A673 (cell line): ENCODE data around the gene AMDHD2. TPM values are rescaled to one million over a fixed set of nuclear protein-coding genes. Genes with fewer than 3 reads are reported as not detected.
A peak's percentile ranks its signal among the peaks of the same experiment; 100 is the strongest.

Experiments
- BruUV-seq: library from RNA; stranded (reverse); fragments of 400-500 nt; replicated peaks from 2 replicates; lab custom pipeline; 2021; lab: Mats Ljungman, UMichigan
- CTCF ChIA-PET: fragments of 300-600 bp; sonication (Branson Sonifier 250); formaldehyde crosslinking; loops from one replicate; lab custom pipeline; 2022; ENCODE audit warnings: antibody characterized with exemption; lab: Charles Lee
- POLR2A ChIA-PET: fragments of 300-600 bp; sonication (Branson Sonifier 250); formaldehyde crosslinking; loops from one replicate; lab custom pipeline; 2022; ENCODE audit warnings: antibody characterized with exemption; ENCODE audit not compliant: low non-redundant PET; lab: Charles Lee
- DNase-seq: peaks from one replicate; pipeline ENCODE4 v3.0.0-alpha.2; 2015; ENCODE audit warnings: low spot score
- H3K27ac ChIP-seq: fragments of 200-600 bp; sonication (generic); 2 replicates; pipeline ENCODE4 v1.5.1; 2016; ENCODE audit warnings: mixed run types, low read depth, mild to moderate bottlenecking, mixed read lengths, antibody characterized with exemption, low read length; ENCODE audit not compliant: poor library complexity, severe bottlenecking
- H3K27me3 ChIP-seq: fragments of 200-600 bp; sonication (generic); replicated peaks from 2 replicates; pipeline ENCODE4 v1.6.1; 2017; ENCODE audit warnings: mixed run types, low read depth, mild to moderate bottlenecking, mixed read lengths, antibody characterized with exemption, low read length; ENCODE audit not compliant: insufficient read depth, poor library complexity
- H3K36me3 ChIP-seq: fragments of 200-600 bp; sonication (generic); 2 replicates; pipeline ENCODE4 v1.6.1; 2016; ENCODE audit warnings: mixed run types, mild to moderate bottlenecking, mixed read lengths, antibody characterized with exemption, low read length; ENCODE audit not compliant: insufficient read depth, poor library complexity, severe bottlenecking
- H3K4me1 ChIP-seq: fragments of 200-600 bp; sonication (generic); 2 replicates; pipeline ENCODE4 v1.6.1; 2017; ENCODE audit warnings: mixed run types, mild to moderate bottlenecking, mixed read lengths, antibody characterized with exemption, low read length; ENCODE audit not compliant: insufficient read depth, poor library complexity, severe bottlenecking
- H3K4me3 ChIP-seq: fragments of 200-600 bp; sonication (generic); 2 replicates; pipeline ENCODE4 v1.5.1; 2016; ENCODE audit warnings: low read depth, mixed run types, mild to moderate bottlenecking, mixed read lengths, low read length; ENCODE audit not compliant: poor library complexity, severe bottlenecking
- H3K9me3 ChIP-seq: fragments of 200-600 bp; sonication (generic); 2 replicates; pipeline ENCODE4 v1.6.1; 2016; ENCODE audit warnings: mixed run types, low read depth, mild to moderate bottlenecking, mixed read lengths, antibody characterized with exemption, low read length; ENCODE audit not compliant: poor library complexity, severe bottlenecking
- CTCF ChIP-seq: fragments of 300-800, 200-600 bp; sonication (generic); conservative IDR thresholded peaks from 2 replicates; pipeline ENCODE4 v1.5.1; 2017; ENCODE audit warnings: low read depth, mild to moderate bottlenecking, antibody characterized with exemption, low read length, moderate library complexity, mixed read lengths
- EZH2 ChIP-seq: fragments of 200-600 bp; sonication (generic); IDR thresholded peaks from 2 replicates; pipeline ENCODE4 v1.6.1; 2017; ENCODE audit warnings: borderline replicate concordance, low read depth, mild to moderate bottlenecking, mixed read lengths, antibody characterized with exemption, low read length; ENCODE audit not compliant: poor library complexity, severe bottlenecking
- intact Hi-C: fragments of 100-400 bp; cut with micrococcal nuclease; formaldehyde crosslinking; loops from one replicate; pipeline ENCODE4 v1.10.0; 2022; ENCODE audit not compliant: unreplicated experiment
- total RNA-seq: library from RNA; stranded (reverse); gene quantifications from 2 replicates; pipeline ENCODE4 v1.2.3, GENCODE V29; 2021

AMDHD2 gene
- total RNA-seq, 1 experiment from 2014 or later, result 53.3 TPM

DNA sequence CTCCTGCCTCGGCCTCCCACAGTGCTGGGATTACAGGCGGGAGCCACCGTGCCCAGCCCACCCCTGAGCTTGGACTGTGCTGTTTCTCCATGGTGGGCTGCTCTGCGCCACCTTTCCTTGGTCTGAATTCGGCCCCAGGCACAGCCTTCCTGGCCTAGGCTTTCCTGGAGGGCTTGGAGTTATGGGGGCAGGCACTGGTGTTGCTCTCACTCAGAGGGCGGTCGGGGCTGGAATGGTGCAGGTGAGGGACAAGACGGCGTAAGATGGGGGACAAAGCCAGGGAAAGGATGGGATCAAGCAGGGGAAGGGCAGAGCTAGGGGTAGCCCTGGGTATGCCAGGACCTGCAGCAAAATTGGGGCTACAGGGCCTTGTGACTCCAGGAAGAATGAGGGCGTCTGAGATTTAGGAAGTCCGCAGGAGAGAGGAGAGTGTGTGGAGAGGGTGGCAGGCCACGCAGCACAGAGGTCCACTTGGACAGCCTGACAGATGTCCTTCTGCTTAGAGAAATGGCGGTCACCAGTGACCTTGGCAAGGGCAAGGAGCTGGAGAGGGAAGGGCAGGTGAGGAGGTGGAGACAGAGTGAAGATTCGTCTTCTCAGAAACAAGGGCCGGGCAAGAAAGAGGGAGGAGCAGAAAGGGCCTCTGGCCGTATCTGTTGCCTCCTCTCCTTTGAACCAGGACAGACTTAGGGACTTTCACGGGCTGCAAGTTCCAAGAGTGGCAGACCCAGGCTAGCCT, 8.0 kb upstream of the AMDHD2 start:
- ChIA-PET POLR2A (interaction anchor here (0.6 kb wide), 1 partner anchor 105 kb away, joined by 3 read pairs; no protein-coding TSS in a partner anchor), CTCF (interaction anchor here (1.0 kb wide), 1 partner anchor 11 kb away, joined by 6 read pairs; no protein-coding TSS in a partner anchor)
- Histone ChIP-seq H3K27me3 (no peaks in the 10 kb centered on the region), H3K36me3 (no peaks in the 10 kb centered on the region), H3K27ac (no peak overlapping the region), H3K9me3 (no peaks in the 10 kb centered on the region), H3K4me1 (peaks cover 15% of the 10 kb centered on the region), H3K4me3 (no peak overlapping the region)
- no peak for TF ChIP-seq CTCF
- no TSS peak for BruUV-seq
- intact Hi-C loops, result no loop called here
- DNase-seq, result no peak

DNA sequence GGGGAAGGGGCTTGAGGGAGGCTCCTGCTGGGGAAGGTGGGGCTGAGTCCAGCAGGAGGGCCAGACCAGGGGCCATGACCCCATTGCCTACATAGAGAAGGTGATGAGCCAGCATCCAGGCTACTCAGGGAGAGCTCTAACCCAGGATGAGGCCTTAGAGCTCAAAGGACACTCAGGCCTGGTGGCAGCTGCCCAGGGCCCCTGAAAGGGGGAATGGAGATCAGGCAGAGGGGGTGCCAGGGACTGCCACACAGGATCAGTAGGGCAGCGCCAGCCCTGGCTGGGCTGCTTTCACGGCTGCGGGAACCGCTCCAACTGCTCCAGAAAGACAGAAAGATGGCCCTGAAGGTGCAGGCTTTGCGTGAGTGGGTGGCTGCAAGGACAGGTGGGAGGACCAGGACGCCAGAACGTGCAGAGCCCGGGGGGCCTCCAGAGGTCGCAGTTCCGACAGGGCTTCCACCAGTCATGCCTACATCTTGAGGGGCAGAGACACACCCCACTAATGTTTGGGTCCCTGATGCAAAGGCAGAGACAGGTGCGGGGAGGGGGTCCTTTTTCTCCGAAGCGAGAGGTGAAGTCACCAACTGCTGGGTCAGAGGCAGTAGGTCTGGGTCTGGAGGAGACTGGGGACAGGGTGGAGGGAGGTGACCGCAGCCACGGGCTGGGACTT, 7.3 kb upstream of the AMDHD2 start:
- H3K4me1 ChIP-seq, result peaks cover 15% of the 10 kb centered on the region
- TF ChIP-seq EZH2 (no peak), CTCF (no peak)
- ChIA-PET CTCF (no interaction called here), POLR2A (interaction anchor here (0.5 to 0.6 kb wide), 2 partner anchors 38 to 106 kb away, joined by 3 read pairs; no protein-coding TSS in a partner anchor)
- no peak for DNase-seq
- H3K9me3 ChIP-seq, result no peaks in the 10 kb centered on the region
- no peaks in the 10 kb centered on the region for H3K36me3 ChIP-seq
- peak overlapping the region; percentile 100 for H3K27ac ChIP-seq
- no TSS peak for BruUV-seq
- H3K27me3 ChIP-seq, result no peaks in the 10 kb centered on the region
- intact Hi-C loops, result no loop called here
- peak overlapping the region; percentile 99 for H3K4me3 ChIP-seq

- peak; percentile 91 for DNase-seq
- Histone ChIP-seq H3K4me3 (peak within 1 kb of the TSS; percentile 99), H3K9me3 (no peaks in the 10 kb centered on the region), H3K27ac (peak within 1 kb of the TSS; percentile 100), H3K36me3 (no peaks in the 10 kb centered on the region), H3K27me3 (no peaks in the 10 kb centered on the region), H3K4me1 (peaks cover 15% of the 10 kb centered on the region)
- TF ChIP-seq EZH2, result no peak
- no peak for TF ChIP-seq CTCF
- ChIA-PET POLR2A (interaction anchor here (0.5 kb wide), 1 partner anchor 39 kb away, joined by 3 read pairs; no protein-coding TSS in a partner anchor), CTCF (interaction anchor here (0.5 kb wide), 1 partner anchor 45 kb away, joined by 7 read pairs; no protein-coding TSS in a partner anchor)
- no TSS peak for BruUV-seq
- intact Hi-C loops, result no loop called here
These were observed 6.5 kb upstream of the AMDHD2 start, which contains the start of gene ATP6V0C for GRCh38 chr16:2513405-2514332. TSS of gene ATP6V0C (plus strand) at chr16:2513952. CDS start at chr16:2514104, 152 bp downstream.
